Epithelial cell of proximal tubule (primary cell): Measurements from ENCODE around the gene CTDP1. TPM values are rescaled to one million over a fixed set of nuclear protein-coding genes. Genes with fewer than 3 reads are reported as not detected.

Source experiments
- DNase-seq: peaks from one replicate; pipeline ENCODE4 v3.0.0-alpha.2; 2011; ENCODE audit warnings: low read depth
- H3K4me3 ChIP-seq: 2 replicates; pipeline ENCODE4 v1.5.1; 2011; ENCODE audit warnings: low read depth, mild to moderate bottlenecking, low read length
- total RNA-seq: library from RNA; depleted of rRNA; stranded (reverse); fragments of >200 nt; gene quantifications from 2 replicates; pipeline ENCODE4 v1.2.3, GENCODE V29; 2015
- TF ChIP-seq, protein P1 (sequence below): conservative IDR thresholded peaks from 2 replicates; pipeline ENCODE4 v1.5.1; 2012; ENCODE audit warnings: low read depth, mild to moderate bottlenecking, low read length

Gene CTDP1
- total RNA-seq, 1 donor from 2014 or later: 13.9 TPM

DNA sequence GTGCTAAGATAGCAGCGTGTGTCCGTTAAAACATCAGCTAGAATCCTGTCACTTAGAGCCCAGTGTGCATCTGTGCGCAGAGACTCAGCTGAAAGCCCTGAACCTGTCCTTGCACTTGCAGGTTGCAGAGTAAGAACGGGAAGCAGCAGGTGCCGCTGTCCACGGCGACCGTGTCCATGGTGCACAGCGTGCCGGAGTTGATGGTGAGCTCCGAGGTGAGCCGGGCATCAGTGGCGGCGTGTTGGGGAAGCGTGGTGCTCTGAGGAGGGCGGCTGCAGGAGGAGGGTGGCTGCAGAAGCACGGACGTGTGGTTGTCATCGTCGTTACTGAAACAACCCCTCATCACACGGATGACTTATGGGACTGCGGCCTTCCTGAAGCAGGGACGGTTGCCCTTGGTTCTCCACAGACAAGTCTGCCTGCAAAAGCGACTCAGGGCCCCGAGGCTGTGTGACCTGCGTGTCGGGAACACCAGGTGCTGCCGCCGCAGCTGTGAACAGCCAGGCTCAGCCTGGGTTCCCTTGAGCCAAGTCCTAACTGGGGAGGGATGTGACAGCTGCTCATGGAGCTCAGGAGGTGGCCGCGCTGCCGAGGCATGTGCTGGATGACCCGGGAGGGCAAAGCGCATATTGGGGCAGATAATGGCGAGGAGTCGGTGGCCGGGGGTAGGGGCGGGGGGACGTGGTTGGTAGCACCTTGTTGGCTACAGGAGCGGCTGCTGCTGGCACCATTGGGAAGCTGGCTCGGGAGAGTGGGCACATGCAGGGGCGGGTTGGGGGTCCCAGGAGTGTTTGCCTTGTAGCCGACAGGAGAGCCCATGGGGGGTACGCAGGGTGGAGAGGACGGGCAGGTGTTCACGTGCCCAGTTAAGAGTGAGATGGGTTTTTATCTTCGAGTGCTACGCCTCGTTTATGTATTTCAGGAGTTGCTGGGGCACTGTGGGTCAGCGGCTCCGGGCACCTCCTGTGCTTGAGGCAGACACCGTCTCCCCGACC lies 16.6 kb downstream of the CTDP1 start:
- no peak for DNase-seq
- no peak overlapping the region for H3K4me3 ChIP-seq
- TF ChIP-seq, protein P1, sequence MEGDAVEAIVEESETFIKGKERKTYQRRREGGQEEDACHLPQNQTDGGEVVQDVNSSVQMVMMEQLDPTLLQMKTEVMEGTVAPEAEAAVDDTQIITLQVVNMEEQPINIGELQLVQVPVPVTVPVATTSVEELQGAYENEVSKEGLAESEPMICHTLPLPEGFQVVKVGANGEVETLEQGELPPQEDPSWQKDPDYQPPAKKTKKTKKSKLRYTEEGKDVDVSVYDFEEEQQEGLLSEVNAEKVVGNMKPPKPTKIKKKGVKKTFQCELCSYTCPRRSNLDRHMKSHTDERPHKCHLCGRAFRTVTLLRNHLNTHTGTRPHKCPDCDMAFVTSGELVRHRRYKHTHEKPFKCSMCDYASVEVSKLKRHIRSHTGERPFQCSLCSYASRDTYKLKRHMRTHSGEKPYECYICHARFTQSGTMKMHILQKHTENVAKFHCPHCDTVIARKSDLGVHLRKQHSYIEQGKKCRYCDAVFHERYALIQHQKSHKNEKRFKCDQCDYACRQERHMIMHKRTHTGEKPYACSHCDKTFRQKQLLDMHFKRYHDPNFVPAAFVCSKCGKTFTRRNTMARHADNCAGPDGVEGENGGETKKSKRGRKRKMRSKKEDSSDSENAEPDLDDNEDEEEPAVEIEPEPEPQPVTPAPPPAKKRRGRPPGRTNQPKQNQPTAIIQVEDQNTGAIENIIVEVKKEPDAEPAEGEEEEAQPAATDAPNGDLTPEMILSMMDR: no peak

DNA sequence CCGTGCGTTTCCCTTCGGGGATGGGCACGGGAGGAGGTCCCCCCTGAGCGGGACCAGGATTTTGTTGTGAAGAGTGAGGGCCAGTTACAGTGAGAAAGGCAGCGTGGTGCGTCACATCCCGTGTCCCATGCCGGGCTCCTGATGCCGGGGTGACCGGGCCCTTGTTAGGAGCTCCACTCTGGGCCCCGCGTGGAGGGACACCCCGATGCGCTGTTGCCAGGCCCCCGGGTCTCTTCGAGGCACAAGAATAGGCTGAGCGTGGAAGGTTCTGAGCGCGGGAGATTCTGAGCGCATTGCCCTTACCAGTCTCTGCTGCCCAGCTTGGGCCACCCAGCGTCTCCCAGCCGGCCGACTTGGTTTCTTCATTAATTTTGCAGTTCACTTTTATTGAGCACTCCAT lies 17.6 kb downstream of the CTDP1 start:
- no peak overlapping the region for H3K4me3 ChIP-seq
- DNase-seq: no peak
- TF ChIP-seq, protein P1: no peak

DNA sequence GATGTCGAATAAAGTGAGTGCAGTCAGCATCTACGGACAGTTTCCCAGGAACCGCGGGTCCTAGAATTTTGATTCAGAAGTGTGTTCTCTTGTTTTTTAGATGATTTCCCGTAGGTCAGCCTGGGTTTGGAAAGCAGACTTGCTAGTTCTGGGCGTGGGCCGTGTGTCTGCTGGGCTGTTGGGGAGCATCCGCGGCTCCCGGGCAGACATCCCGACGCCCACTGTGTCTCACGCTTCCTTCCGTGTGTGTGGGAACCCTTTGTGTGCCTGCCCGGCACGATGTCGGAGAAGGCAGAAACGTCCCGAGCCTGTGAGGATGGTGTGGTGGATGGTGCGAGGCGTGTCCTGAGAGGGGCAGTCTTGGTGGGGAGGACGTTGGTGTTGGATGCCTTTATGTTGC lies 18.4 kb downstream of the CTDP1 start:
- no peak for DNase-seq
- H3K4me3 ChIP-seq: no peak overlapping the region
- TF ChIP-seq, protein P1: no peak

DNA sequence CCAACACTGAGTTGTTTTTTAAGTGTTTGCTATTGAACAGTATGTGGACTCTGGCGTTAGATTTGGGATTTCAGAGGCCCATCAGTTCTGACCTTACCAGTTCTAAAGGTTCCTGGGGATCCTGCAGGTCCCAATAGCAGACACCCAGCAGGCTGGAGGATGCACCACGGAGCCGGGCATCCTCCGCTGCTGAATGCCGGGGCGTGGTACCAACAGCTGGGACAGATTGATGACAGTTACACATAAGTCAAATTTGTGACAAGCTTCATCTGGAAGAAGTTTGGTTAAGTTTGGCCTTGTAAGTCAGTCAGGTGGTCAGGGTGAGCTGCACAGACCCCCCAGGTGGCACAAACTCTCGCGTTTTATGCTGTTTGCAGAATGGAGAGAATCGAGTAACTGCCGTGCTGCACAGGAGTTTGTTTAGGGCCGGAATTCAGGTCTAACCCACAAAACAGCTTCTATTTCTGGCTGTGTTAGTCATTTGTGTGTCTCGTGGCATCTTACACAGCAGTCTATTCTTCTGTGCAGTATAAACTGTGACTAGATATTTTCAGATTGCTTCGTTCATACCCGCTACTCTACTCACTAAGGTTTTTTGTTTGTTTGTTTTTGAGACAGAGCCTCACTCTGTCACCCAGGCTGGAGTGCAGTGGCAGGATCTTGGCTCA lies 19.2 kb downstream of the CTDP1 start:
- DNase-seq: no peak
- TF ChIP-seq, protein P1: no peak
- no peak overlapping the region for H3K4me3 ChIP-seq

DNA sequence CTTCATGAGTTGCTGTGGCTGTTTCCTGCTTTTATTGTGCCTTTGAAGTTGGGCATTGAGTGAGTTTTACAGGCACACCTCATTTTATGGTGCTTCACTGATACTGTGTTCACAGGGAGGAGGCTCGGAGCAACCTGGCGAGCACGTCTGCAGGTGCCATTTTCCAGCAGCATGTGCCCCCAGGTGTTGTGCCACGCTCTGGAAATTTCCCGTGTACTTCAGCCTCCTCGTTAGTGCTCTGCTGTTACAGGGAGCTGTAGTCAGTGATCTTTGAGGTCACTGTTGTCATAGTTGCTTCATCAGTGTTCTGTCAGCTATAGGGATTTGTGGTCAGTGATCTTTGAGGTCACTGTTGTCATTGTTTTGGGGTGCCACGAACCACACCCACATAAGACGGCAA lies 20.1 kb downstream of the CTDP1 start:
- no peak overlapping the region for H3K4me3 ChIP-seq
- no peak for DNase-seq
- TF ChIP-seq, protein P1: no peak

DNA sequence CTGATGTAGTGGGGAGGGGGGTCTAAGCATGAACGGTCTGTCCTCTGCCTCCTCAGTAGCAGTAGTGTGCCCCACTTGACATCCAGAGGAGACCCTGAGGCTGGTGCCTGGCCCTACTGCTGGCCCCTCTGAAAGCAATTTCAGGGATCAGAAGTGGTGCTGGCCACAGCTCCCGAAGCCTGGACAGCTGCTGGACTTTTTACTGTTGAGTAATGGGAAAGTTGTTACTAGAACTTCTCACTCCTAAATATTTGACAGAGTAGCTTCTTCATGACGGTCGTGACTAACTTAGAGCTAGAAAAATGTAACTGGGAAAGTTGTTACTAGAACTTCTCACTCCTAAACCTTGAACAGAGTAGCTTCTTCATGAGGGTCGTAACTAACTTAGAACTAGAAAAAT lies 23.3 kb downstream of the CTDP1 start:
- TF ChIP-seq, protein P1: no peak
- no peak overlapping the region for H3K4me3 ChIP-seq
- no peak for DNase-seq
